ENCODE measurements around the gene S100A4.

The S100A4 gene

GRCh38 chr1:153569465-153569864, 23.9 kb upstream of the S100A4 start:
- H3K4me2 ChIP-seq = no peak overlapping the region
- H3K4me1 ChIP-seq (ENCODE audit: low read depth, poor library complexity, severe bottlenecking) = peaks cover 28% of the 10 kb centered on the region
- H3K36me3 ChIP-seq (ENCODE audit: insufficient read depth) = no peaks in the 10 kb centered on the region
- no peak overlapping the region for H3K27ac ChIP-seq
- H4K20me1 ChIP-seq (ENCODE audit: insufficient read depth) = no peaks in the 10 kb centered on the region
- H3K4me3 ChIP-seq (IDR thresholded peaks at IDR 0.05; ENCODE audit: insufficient read depth, low read depth, low read length) = no peak overlapping the region
- H3K9ac ChIP-seq = no peak overlapping the region
- no peak for TF ChIP-seq CTCF (conservative IDR thresholded peaks at IDR 0.05; ENCODE audit: low read depth, low read length)
- H3K27me3 ChIP-seq (ENCODE audit: insufficient read depth, low read depth) = no peaks in the 10 kb centered on the region
- peak overlapping the region; percentile 98; the same call in 1 of the 2 replicates for H2AFZ ChIP-seq (ENCODE audit: low read depth)
- no peaks in the 10 kb centered on the region for H3K79me2 ChIP-seq (ENCODE audit: insufficient read depth, low read depth)

- TF ChIP-seq CTCF (conservative IDR thresholded peaks at IDR 0.05; ENCODE audit: low read depth, low read length) = peak; percentile 100
- Histone ChIP-seq H3K4me2 (peak overlapping the region; percentile 59), H2AFZ (ENCODE audit: low read depth) (peak overlapping the region; percentile 98), H3K4me3 (IDR thresholded peaks at IDR 0.05; ENCODE audit: insufficient read depth, low read depth, low read length) (peak overlapping the region; percentile 97), H3K27ac (no peak overlapping the region), H3K27me3 (ENCODE audit: insufficient read depth, low read depth) (no peaks in the 10 kb centered on the region), H3K79me2 (ENCODE audit: insufficient read depth, low read depth) (no peaks in the 10 kb centered on the region), H4K20me1 (ENCODE audit: insufficient read depth) (no peaks in the 10 kb centered on the region), H3K36me3 (ENCODE audit: insufficient read depth) (no peaks in the 10 kb centered on the region), H3K4me1 (ENCODE audit: low read depth, poor library complexity, severe bottlenecking) (peaks cover 28% of the 10 kb centered on the region), H3K9ac (peak overlapping the region; percentile 26; the same call in 1 of the 2 replicates)
These were observed 22.9 kb upstream of the S100A4 start for GRCh38 chr1:153568367-153569099.

GRCh38 chr1:153567621-153568366, 22.2 kb upstream of the S100A4 start:
- H3K4me2 ChIP-seq = peak overlapping the region; percentile 59
- H3K36me3 ChIP-seq (ENCODE audit: insufficient read depth) = no peaks in the 10 kb centered on the region
- peaks cover 23% of the 10 kb centered on the region for H3K4me1 ChIP-seq (ENCODE audit: low read depth, poor library complexity, severe bottlenecking)
- H2AFZ ChIP-seq (ENCODE audit: low read depth) = peak overlapping the region; percentile 98
- H3K4me3 ChIP-seq (IDR thresholded peaks at IDR 0.05; ENCODE audit: insufficient read depth, low read depth, low read length) = no peak overlapping the region
- H3K9ac ChIP-seq = no peak overlapping the region
- no peaks in the 10 kb centered on the region for H3K79me2 ChIP-seq (ENCODE audit: insufficient read depth, low read depth)
- H3K27ac ChIP-seq = no peak overlapping the region
- H4K20me1 ChIP-seq (ENCODE audit: insufficient read depth) = no peaks in the 10 kb centered on the region
- no peak for TF ChIP-seq CTCF (conservative IDR thresholded peaks at IDR 0.05; ENCODE audit: low read depth, low read length)
- no peaks in the 10 kb centered on the region for H3K27me3 ChIP-seq (ENCODE audit: insufficient read depth, low read depth)

- Histone ChIP-seq H3K79me2 (ENCODE audit: insufficient read depth, low read depth) (no peaks in the 10 kb centered on the region), H3K9ac (no peak overlapping the region), H3K4me1 (ENCODE audit: low read depth, poor library complexity, severe bottlenecking) (peaks cover 20% of the 10 kb centered on the region), H4K20me1 (ENCODE audit: insufficient read depth) (no peaks in the 10 kb centered on the region), H3K36me3 (ENCODE audit: insufficient read depth) (no peaks in the 10 kb centered on the region), H3K27me3 (ENCODE audit: insufficient read depth, low read depth) (no peaks in the 10 kb centered on the region), H3K4me2 (peak overlapping the region; percentile 24), H3K4me3 (IDR thresholded peaks at IDR 0.05; ENCODE audit: insufficient read depth, low read depth, low read length) (no peak overlapping the region), H3K27ac (no peak overlapping the region), H2AFZ (ENCODE audit: low read depth) (peak overlapping the region; percentile 77)
- no peak for TF ChIP-seq CTCF (conservative IDR thresholded peaks at IDR 0.05; ENCODE audit: low read depth, low read length)
These were observed 21.1 kb upstream of the S100A4 start for GRCh38 chr1:153566414-153567371.

Measured in KMS-11 (cell line).